BE2C (cell line): ENCODE measurements around the gene HCST.
"Not testable (repeated sequence)": the region's sequence is repeated elsewhere in the genome, so short reads cannot be mapped to it uniquely, and the experiment has no call there.

Experiments used
- DNase-seq: peaks from one replicate; pipeline ENCODE4 v3.0.0-alpha.2; 2020
- H3K27me3 ChIP-seq: fragments of 250-450 bp; sonication (Bioruptor Pico); 2 replicates; pipeline ENCODE4 v1.5.1; 2020; ENCODE audit warnings: mild to moderate bottlenecking
- H3K36me3 ChIP-seq: fragments of 250-450 bp; sonication (Bioruptor Pico); 2 replicates; pipeline ENCODE4 v1.5.1; 2020; ENCODE audit warnings: mild to moderate bottlenecking
- H3K4me1 ChIP-seq: fragments of 250-450 bp; sonication (Bioruptor Pico); 2 replicates; pipeline ENCODE4 v1.5.1; 2020
- H3K4me3 ChIP-seq: 2 replicates; pipeline ENCODE4 v1.5.1; 2011; ENCODE audit warnings: low read depth, low read length
- H3K9me3 ChIP-seq: fragments of 250-450 bp; sonication (Bioruptor Pico); 2 replicates; pipeline ENCODE4 v1.5.1; 2020
- TF ChIP-seq, protein P1 (sequence below): IDR thresholded peaks from 2 replicates; pipeline ENCODE4 v1.5.1; 2012; ENCODE audit warnings: mild to moderate bottlenecking, low read depth, low read length

Gene HCST

DNA sequence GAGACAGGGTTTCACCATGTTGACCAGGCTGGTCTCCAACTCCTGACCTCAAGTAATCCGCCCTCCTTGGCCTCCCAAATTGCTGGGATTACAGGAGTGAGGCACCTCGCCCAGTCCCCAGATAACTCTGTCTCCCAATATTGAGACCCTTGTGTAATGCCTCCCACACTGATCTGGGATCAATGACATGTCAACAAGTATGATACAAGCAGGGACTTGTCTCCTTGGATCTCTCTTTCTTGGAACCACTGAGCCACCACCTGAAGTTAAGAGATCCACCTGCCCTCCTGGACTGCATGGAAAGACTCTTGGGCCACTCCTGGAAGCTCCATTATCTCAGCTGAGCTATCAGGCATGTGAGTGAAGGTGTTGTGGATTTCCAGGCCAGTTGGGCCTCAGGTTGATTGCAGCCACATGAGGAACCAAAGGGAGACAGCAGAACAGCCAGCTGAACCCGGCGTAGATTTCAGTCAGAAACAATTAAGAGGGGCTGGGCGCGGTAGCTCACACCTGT is 17.0 kb upstream of the HCST start:
- peaks cover 21% of the 10 kb centered on the region for H3K36me3 ChIP-seq
- no peaks in the 10 kb centered on the region for H3K9me3 ChIP-seq
- TF ChIP-seq, protein P1, sequence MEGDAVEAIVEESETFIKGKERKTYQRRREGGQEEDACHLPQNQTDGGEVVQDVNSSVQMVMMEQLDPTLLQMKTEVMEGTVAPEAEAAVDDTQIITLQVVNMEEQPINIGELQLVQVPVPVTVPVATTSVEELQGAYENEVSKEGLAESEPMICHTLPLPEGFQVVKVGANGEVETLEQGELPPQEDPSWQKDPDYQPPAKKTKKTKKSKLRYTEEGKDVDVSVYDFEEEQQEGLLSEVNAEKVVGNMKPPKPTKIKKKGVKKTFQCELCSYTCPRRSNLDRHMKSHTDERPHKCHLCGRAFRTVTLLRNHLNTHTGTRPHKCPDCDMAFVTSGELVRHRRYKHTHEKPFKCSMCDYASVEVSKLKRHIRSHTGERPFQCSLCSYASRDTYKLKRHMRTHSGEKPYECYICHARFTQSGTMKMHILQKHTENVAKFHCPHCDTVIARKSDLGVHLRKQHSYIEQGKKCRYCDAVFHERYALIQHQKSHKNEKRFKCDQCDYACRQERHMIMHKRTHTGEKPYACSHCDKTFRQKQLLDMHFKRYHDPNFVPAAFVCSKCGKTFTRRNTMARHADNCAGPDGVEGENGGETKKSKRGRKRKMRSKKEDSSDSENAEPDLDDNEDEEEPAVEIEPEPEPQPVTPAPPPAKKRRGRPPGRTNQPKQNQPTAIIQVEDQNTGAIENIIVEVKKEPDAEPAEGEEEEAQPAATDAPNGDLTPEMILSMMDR, result no peak
- H3K27me3 ChIP-seq, result no peaks in the 10 kb centered on the region
- DNase-seq, result no peak
- H3K4me1 ChIP-seq, result no peaks in the 10 kb centered on the region
- H3K4me3 ChIP-seq, result no peak overlapping the region

DNA sequence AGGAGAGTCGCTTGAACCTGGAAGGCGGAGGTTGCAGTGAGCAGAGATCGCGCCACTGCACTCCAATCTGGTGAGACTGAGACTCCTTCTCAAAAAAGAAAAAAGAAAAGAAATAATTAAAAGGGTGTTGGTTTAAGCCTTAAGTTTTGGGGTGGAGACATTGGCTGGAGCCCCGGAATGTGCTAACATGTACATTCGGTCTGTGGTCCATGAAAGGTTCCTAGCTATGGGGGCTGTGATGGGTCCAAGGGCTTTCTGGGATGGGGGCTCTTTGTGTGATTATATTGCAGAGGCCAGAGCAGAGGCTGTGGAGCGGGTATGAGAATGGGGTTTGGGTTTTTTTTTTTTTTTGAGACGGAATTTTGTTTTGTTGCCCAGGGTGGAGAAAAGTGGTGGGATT is 16.4 kb upstream of the HCST start:
- no peak overlapping the region for H3K4me3 ChIP-seq
- H3K9me3 ChIP-seq, result no peaks in the 10 kb centered on the region
- H3K36me3 ChIP-seq, result peaks cover 21% of the 10 kb centered on the region
- DNase-seq, result no peak
- H3K27me3 ChIP-seq, result no peaks in the 10 kb centered on the region
- TF ChIP-seq, protein P1, result no peak
- H3K4me1 ChIP-seq, result no peaks in the 10 kb centered on the region

DNA sequence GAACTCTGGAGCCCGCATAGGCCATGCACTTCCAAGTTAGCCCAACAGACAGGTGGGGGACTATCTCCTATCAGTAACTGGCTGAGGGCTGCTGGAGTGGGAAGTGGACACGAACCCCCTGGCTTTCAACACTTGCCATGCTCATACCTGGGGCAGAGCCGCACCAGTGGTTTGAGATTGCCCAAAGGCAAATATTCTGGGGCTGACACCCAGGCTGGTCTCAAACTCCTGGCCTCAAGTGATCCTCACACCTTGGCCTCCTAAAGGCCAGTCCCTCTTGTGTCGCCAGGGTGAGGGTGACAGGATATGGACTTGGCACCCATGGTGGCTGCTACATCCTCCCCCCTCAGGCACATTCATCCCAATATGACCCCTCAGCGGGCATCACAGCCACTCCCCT is 15.1 kb upstream of the HCST start:
- no peaks in the 10 kb centered on the region for H3K9me3 ChIP-seq
- TF ChIP-seq, protein P1, result no peak
- no peaks in the 10 kb centered on the region for H3K4me1 ChIP-seq
- peaks cover 21% of the 10 kb centered on the region for H3K36me3 ChIP-seq
- no peak overlapping the region for H3K4me3 ChIP-seq
- H3K27me3 ChIP-seq, result no peaks in the 10 kb centered on the region
- DNase-seq, result no peak

DNA sequence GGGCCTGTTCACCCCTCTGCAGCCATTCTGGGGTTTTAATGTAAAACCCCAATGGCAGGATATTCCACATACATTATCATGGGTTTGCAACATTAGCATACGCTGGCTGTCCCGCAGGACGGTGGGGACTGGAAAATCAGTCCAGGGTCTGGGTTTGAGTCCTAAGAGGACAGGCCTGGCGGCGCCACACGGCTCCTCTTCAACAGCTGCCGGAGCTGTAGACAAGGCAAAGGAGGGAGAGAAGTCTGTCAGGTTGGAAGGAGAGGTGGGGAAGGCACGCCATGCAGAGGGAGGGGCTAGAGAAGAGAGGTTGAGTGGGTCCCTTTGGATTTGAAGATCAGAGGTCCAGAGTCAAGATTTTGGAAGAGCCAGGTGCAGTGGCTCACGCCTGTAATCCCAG is 13.9 kb upstream of the HCST start:
- H3K27me3 ChIP-seq, result no peaks in the 10 kb centered on the region
- peaks cover 21% of the 10 kb centered on the region for H3K36me3 ChIP-seq
- H3K4me3 ChIP-seq, result no peak overlapping the region
- TF ChIP-seq, protein P1, result no peak
- H3K9me3 ChIP-seq, result no peaks in the 10 kb centered on the region
- no peaks in the 10 kb centered on the region for H3K4me1 ChIP-seq
- no peak for DNase-seq

DNA sequence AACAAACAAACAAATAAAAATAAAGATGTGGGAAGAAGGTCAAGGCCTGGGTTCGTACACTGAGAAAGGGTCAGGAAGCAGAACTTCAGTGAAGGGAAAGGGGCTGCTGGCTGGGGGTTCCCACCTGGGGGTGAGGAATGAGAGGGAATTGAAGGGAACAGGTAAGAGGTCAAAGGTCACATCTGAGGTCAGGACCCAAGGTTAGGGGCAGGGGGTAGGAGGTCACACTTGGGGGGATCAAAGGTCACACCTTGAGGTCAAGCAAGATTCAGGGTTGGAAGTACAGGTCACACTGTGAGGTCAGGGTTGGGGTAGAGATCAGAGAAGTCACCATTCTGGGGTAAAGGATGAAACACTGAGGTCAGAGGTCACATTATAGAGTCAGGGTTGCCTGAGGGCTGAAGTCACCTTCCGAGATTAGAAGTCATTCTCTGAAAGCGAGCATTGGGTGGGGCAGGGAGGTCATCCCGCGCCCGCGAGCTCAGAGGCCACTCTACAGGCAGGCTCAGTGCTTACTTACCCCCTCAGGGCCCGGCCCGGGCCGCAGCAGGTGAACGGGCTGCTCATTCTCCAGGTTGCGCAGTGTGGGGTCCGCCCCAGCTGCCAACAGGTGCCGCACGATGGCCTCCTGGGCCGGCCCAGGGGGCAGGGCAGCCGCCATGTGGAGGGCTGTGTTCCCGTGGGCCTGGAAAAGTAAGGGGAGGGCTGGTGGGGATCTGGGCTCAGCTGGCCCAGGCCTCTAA is 12.8 kb upstream of the HCST start:
- H3K4me1 ChIP-seq, result no peaks in the 10 kb centered on the region
- H3K36me3 ChIP-seq, result peaks cover 27% of the 10 kb centered on the region
- no peaks in the 10 kb centered on the region for H3K9me3 ChIP-seq
- H3K27me3 ChIP-seq, result no peaks in the 10 kb centered on the region
- TF ChIP-seq, protein P1, result no peak
- no peak overlapping the region for H3K4me3 ChIP-seq
- DNase-seq, result no peak

DNA sequence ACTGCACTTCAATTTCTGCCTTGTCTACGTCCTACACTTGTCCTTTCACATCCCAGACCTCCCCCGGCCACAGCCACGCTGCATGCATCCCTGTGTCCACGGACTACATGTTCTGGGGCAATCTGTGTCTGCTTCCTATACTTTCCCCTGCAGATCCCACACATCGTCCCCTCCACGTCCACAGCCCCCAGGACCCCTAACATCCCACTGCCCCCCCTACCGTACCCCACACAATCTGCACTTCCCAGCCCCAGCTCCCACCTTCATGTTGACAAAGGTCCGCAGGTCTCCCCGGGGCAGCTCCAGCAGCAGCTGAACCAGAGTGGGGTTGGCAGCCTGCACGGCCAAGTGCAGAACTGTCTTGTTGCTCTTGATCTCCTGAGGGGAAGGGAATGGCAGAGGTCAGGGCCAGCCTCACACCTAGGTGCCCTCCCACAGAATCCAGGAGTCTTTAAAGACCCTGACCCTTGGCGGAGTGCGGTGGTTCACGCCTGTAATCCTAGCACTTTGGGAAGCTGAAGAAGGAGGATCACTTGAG is 12.1 kb upstream of the HCST start:
- TF ChIP-seq, protein P1, result no peak
- H3K9me3 ChIP-seq, result no peaks in the 10 kb centered on the region
- H3K4me3 ChIP-seq, result no peak overlapping the region
- H3K4me1 ChIP-seq, result no peaks in the 10 kb centered on the region
- no peak for DNase-seq
- peaks cover 27% of the 10 kb centered on the region for H3K36me3 ChIP-seq
- no peaks in the 10 kb centered on the region for H3K27me3 ChIP-seq

DNA sequence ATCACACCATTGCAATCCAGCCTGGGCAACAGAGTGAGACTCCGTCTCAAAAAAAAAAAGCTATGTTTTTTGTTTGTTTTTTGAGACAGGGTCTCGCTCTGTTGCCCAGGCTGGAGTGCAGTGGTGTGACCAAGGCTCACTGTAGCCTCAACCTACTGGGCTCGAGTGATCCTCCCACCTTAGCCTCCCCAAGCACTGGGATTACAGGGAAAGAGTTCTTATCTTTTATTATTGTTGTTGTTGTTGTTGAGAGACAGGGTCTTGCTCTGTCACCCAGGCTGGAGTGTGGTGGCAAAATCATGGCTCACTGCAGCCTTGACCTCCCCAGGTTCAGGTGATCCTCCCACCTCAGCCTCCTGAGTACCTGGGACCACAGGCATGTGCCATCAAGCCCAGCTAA is 10.5 kb upstream of the HCST start:
- H3K36me3 ChIP-seq, result peaks cover 35% of the 10 kb centered on the region
- H3K4me1 ChIP-seq, H3K9me3 ChIP-seq, H3K4me3 ChIP-seq, DNase-seq, H3K27me3 ChIP-seq: not testable (repeated sequence)
